ENCODE results near the gene SHFL.

Gene SHFL

GRCh38 chr19:10109528-10109927 lies 23.4 kb downstream of the SHFL start:
- DNase-seq: no peak

GRCh38 chr19:10110076-10110971 lies 24.2 kb downstream of the SHFL start:
- no peak for DNase-seq

- no peak for DNase-seq
Measured at GRCh38 chr19:10110972-10111317, 24.8 kb downstream of the SHFL start.

- DNase-seq: no peak
Measured at GRCh38 chr19:10111405-10111811, 25.3 kb downstream of the SHFL start, which contains the start of gene P2RY11. Gene P2RY11 (plus strand): TSS chr19:10111693. CDS start chr19:10111722, 29 bp downstream.

GRCh38 chr19:10112037-10112761 lies 26.1 kb downstream of the SHFL start:
- DNase-seq: no peak

- peak; percentile 38 for DNase-seq
Measured at GRCh38 chr19:10112895-10113591, 26.9 kb downstream of the SHFL start.

- no peak for DNase-seq
Measured at GRCh38 chr19:10113592-10113963, 27.5 kb downstream of the SHFL start.

GRCh38 chr19:10113964-10114650 lies 28.0 kb downstream of the SHFL start:
- DNase-seq: no peak

- DNase-seq: no peak
Measured at GRCh38 chr19:10114651-10115391, 28.7 kb downstream of the SHFL start.

- no peak for DNase-seq
Measured at GRCh38 chr19:10115392-10116084, 29.4 kb downstream of the SHFL start.

- DNase-seq: no peak
Measured at GRCh38 chr19:10116085-10116865, 30.2 kb downstream of the SHFL start.

- DNase-seq: no peak
Measured at GRCh38 chr19:10116866-10117616, 30.9 kb downstream of the SHFL start.

- DNase-seq: no peak
Measured at GRCh38 chr19:10118960-10119359, 32.8 kb downstream of the SHFL start.

- peak; percentile 77 for DNase-seq
Measured at GRCh38 chr19:10120538-10121189, 34.5 kb downstream of the SHFL start.

GRCh38 chr19:10122045-10122444 lies 35.9 kb downstream of the SHFL start:
- no peak for DNase-seq

GRCh38 chr19:10124429-10124828 lies 38.3 kb downstream of the SHFL start:
- DNase-seq: no peak

GRCh38 chr19:10126213-10126639 lies 40.1 kb downstream of the SHFL start:
- DNase-seq: no peak

GRCh38 chr19:10132905-10133304 lies 46.8 kb downstream of the SHFL start:
- DNase-seq: no peak

- no peak for DNase-seq
Measured at GRCh38 chr19:10133596-10133995, 47.5 kb downstream of the SHFL start.

Data from fibroblast of skin of abdomen (primary cell).